ENCODE data around the gene ADAM17.
"Not testable (repeated sequence)": the region's sequence is repeated elsewhere in the genome, so short reads cannot be mapped to it uniquely, and the experiment has no call there.

DNA sequence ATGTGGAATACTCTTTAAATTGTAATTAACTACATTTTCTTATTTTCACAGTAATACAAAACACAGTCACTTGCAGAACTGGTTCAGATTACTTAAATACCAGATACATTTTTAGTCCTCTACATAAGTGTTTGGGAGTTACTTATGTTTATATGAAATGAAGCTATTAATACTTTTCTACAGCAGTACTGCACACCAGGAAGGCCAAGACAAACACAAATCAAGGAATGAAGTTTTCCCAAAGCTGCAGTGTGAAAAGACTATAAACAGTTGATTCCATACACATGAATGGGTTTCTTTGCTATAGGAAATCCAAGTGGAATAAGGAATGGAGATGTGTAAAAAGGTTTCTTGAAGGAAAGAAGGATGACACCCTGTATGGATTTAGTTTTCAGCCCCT lies 29.3 kb upstream of the ADAM17 start:
- not testable (repeated sequence) for TF ChIP-seq POLR2AphosphoS5 (IDR thresholded peaks at IDR 0.05); POLR2A (IDR thresholded peaks at IDR 0.05; ENCODE audit: low read depth); EP300 (IDR thresholded peaks at IDR 0.05)
- TF ChIP-seq, protein P1, sequence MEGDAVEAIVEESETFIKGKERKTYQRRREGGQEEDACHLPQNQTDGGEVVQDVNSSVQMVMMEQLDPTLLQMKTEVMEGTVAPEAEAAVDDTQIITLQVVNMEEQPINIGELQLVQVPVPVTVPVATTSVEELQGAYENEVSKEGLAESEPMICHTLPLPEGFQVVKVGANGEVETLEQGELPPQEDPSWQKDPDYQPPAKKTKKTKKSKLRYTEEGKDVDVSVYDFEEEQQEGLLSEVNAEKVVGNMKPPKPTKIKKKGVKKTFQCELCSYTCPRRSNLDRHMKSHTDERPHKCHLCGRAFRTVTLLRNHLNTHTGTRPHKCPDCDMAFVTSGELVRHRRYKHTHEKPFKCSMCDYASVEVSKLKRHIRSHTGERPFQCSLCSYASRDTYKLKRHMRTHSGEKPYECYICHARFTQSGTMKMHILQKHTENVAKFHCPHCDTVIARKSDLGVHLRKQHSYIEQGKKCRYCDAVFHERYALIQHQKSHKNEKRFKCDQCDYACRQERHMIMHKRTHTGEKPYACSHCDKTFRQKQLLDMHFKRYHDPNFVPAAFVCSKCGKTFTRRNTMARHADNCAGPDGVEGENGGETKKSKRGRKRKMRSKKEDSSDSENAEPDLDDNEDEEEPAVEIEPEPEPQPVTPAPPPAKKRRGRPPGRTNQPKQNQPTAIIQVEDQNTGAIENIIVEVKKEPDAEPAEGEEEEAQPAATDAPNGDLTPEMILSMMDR (IDR thresholded peaks at IDR 0.05), result not testable (repeated sequence)

Measured in esophagus muscularis mucosa (tissue), 4 donors.